NCI-H2081 (cell line): ENCODE measurements around the gene SETBP1.

Experiments
- DNase-seq, 2 experiments: peaks; one replicate each; lab custom pipeline; 2025; lab: John Stamatoyannopoulos, UW

Gene SETBP1

DNA sequence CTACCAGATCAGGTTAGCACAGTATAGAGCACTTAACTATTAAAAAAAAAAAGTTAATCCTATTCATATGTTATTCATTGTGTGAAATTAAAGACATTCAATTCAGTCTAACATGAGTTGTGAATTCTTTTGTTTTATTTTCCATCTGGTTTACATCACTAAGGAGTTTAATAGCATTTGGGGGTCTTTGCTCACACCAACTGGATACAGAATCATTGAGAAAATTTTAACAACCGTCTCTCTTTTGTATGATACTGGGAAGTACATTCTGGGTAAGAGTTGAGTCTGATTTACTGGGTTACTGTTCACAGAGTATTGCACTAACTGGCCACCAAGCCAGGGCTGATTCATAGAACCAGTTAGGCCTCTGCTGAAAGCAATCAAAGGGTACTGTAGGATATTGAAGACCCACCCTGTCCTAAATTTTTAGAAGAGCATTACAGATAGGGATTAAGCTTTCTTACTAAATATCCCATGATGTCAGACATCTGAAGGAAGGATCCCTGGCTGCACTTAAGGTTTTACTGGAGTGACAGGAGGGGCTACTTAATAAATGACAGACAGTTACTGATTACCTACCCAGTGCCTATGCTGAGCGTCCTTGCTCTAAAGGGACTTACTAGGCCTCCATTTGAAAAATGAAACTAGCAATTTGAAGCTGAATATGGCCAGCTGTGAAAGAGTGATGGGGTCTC lies 387.9 kb downstream of the SETBP1 start:
- DNase-seq: no peak

DNA sequence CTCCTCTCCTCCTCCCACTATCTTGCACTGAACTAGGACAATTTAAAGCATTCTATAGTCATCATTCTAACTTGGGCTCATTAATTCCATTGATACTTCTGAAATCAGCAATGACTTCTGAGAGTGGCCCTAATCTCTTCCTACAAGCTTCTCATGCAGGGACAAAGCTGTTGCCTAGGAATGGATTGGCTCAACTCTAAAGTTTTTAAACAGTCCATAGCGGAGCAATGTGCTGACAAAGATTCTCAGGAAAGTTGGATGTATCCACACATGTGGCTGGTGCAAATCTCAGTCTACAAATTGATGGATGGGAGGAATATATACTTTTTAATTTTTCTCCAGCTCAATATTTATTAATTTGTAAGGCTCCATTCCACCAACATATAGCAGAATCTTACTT lies 388.9 kb downstream of the SETBP1 start:
- DNase-seq: no peak

GRCh38 chr18:45071956-45072355 lies 391.3 kb downstream of the SETBP1 start:
- DNase-seq: no peak

- no peak for DNase-seq
Measured at GRCh38 chr18:45073556-45073955, 392.9 kb downstream of the SETBP1 start.

DNA sequence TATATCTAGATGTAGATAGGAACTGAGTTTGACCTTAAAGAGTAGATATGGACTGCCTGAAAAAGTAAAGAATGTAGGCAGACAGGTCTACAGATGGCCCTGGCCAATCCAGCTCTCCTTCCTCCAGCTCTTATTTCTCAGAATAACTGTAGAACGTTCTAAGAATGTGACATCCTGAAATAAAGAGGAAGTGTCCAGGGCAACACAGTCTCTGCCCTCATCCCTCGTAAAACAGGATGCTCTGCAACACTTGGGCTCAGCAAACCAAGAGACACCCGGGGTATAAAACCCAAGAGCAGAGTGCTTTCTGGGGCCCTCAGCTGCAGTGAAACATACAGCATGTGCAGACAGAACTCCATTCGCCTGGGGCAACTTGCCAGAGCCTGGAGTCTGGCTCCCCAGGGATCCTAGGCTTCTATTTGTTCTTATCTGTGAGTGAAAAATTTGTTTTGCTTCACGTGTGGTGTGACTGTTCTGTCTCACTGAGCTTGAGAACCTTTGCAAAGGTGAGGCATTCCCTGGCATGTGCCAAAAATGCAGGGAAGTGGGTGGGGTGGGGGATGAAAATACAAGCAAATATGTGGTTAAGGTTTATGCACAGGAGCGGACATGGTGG lies 401.0 kb downstream of the SETBP1 start:
- DNase-seq: peak in 1 of 2 experiments; percentile 42

DNA sequence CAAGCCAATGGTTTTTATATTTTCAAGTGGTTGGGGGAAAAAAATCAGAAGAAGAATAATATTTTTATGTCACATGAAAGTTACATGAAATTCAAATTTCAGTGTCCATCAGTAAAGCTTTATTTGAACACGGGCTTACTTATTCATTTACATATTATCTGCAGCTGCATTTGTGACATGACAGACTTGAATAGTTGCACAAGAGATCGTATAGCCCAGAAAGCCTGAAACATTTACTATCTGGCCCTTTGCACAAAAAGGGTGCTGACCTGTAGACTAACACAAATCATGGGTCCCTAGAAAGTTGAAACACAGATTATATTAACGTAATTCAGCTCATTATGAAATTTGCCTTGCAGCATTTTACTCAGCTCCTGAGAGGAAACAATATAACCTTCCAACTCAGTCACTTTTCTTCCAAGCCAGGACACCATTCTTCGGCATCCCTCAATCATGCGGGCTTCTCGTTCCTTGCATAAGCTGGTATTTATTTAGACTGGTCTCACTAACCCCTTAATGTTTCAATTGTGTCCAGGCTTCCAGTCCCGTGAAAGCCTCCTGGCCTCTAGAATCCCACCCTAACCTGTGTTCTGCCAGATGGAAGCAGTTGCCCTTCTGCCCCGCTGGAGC lies 402.7 kb downstream of the SETBP1 start:
- DNase-seq: no peak

- no peak for DNase-seq
Measured at GRCh38 chr18:45084206-45084605, 403.5 kb downstream of the SETBP1 start.

DNA sequence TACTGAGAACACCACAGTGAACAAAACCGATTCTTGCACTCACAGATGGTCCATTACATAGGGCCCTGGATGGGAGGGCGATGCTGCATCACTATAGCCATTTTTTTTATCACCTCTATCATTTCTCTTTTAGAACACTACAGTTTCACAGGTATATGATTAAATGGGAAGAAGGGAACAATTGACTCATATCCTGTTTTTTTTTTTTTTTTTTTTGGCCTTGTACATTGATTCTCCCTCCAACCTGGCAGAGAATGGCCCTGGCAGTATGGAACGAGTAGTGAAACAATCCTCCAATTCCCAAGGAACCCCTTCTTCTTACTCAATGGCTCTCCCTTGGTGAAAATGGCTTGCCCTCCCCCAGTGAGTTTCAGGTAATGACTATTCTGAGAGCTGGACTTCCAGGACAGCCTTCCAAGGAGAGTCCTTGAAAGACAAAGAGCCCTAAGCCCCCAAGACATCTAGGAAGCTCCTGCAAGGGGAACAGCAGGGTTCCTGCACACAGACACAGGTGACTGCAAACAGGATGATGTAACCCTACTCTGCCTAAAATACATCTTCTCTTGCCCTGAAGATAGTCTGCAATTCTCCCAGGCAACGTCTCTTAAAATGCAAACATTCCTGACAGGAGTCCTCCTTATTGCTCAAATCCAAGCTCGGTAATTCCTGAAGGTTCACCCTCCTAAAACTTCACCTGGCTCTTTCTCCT lies 405.4 kb downstream of the SETBP1 start:
- DNase-seq: no peak

DNA sequence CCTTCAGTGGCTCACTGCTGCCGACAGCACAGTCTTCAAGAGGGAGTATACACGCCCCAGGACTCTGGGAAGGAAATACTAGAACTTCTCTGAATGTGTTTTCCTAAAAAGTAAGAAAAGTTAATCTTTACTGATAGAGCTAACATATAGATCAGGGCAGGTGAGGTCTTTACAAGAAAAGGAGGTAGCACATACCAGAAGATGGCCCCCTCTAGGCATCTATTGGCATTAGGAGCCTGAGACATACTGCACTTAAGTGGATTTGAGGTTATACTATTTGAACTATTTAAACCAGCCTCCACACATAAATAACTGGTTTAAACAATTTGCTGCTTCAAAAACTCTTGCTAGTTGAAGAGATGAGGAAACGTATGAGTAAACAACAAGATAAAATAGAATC lies 406.1 kb downstream of the SETBP1 start:
- DNase-seq: no peak

- no peak for DNase-seq
Measured at GRCh38 chr18:45090526-45091140, 409.9 kb downstream of the SETBP1 start.

GRCh38 chr18:45100321-45101105 lies 419.8 kb downstream of the SETBP1 start:
- DNase-seq: no peak

- DNase-seq: no peak
Measured at GRCh38 chr18:45102126-45102525, 421.4 kb downstream of the SETBP1 start.

DNA sequence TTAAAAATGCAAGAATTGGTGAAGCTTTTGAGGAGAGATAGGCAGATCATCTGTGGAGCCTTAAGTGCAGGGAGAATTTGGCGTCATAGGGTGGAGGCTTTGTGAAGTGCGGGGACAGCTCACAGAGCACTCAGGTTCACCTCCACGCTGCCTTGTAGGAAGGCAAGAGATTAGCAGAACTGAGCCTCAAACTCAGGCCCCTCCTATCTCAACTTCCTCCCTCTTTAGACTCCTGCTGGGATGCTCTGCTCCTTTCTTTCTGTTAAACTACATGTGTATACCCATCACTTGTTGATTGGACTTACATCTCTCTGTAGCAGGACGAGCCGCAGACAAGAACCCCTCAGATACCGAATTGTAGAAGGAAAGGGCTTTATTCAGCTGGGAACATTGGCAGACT lies 422.2 kb downstream of the SETBP1 start:
- no peak for DNase-seq

DNA sequence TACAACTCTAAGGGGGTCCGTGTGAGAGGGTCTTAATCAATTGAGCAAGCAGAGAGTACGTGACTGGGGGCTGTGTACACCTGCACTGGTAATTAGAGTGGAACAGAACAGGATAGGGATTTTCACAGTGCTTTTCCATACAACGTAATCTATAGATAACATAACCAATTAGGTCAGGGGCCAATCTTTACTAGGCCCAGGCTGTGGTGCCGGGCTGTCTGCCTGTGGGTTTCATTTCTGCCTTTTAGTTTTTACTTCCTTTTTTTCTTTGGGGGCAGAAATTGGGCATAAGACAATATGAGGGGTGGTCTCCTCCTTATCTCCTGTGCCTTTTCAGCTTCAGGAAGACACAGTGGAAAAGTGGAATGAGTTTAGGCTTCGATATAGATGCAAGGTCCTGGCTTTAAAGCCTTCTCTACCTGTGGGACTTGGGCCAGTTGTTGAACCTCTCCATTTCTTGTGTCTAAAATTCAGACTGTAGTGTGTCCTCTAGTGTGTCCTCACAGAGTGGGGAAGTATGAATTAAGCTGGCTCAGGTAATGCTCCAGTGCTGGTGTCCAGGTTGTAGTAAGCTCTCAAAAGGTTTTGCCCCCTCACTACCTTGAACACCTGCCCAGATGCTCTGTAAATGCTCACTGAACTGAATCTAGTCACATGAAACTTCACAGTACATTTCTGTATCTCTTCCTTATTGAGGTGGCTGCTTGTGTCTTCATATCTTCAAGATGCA lies 422.8 kb downstream of the SETBP1 start:
- no peak for DNase-seq

GRCh38 chr18:45104049-45104395 lies 423.3 kb downstream of the SETBP1 start:
- no peak for DNase-seq

DNA sequence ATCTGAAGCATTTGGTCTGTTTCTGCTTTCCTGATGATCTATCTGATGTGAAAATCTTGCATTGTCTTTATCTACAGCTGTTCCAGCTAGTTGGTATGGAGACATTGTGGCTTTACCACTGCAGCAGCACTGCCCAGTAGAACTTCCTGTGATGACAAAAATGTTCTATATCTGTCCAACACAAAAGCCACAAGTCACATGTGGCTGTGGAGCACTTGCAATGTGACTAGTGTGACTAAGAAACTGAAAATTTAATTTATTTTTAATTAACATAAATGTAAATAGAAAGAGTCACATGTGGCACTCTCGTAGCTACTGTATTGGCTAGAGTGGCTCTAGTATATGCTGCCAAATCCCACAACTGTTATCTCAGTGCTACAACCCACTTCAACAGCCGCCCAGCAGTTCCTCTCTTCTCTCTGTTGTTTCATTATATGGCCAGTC lies 425.7 kb downstream of the SETBP1 start:
- DNase-seq: no peak

- DNase-seq: no peak
Measured at GRCh38 chr18:45107425-45107824, 426.7 kb downstream of the SETBP1 start.

DNA sequence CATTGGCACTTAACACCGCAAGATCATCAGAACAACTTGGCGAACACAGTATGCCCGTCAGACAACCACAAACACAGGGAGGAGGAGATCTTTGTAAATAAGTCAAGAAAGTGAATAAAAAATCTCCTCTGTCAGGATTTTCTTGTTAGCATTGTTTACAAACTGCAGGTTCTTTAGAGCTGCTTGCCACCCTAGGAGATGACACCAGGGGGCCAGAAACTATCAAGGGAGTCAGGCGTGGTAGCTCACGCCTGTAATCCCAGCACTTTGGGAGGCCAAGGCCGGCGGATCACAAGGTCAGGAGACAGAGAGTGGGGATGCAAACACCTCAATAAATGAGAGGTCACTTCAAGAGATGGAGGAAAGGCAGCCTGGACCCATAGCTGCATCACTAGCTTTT lies 428.1 kb downstream of the SETBP1 start:
- no peak for DNase-seq

- no peak for DNase-seq
Measured at GRCh38 chr18:45109271-45109670, 428.6 kb downstream of the SETBP1 start.

DNA sequence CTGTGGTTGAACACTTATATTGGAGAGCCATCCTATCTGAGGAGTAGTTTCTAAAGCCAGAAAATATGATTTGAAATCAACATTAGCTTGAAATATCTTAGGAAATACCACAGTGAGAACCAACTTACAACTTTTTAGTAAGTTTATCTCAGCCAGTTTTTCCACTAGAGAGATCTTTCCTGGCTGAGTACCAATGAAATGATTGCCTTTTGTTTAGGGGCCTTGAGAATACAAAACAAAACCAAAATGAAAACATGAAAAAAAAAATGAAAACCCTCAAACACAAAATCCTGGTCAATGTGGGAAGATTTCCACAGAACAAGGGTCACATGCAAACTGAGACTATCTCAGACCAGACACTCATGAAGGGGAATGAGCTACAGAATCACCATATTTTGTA lies 429.0 kb downstream of the SETBP1 start:
- no peak for DNase-seq
